ENCODE data around the gene LELP1. TPM values are rescaled to one million over a fixed set of nuclear protein-coding genes. Genes with fewer than 3 reads are reported as not detected.

Gene LELP1
- total and polyA plus RNA-seq, 2 of the 8 experiments (the other 6 are each of a cell fraction or from before 2014, with no cell fraction given): not detected

- Histone ChIP-seq H3K23me2 (ENCODE audit: low read depth, low read length) (no peaks in the 10 kb centered on the region), H2BK5ac (ENCODE audit: low read depth, low read length) (no peak overlapping the region), H3K79me1 (ENCODE audit: low read depth, low read length) (no peaks in the 10 kb centered on the region), H3K27me3 (replicated peaks in 1 of 4; ENCODE audit: control insufficient read depth in 3 of 4, extremely low read depth in 1 of 4, insufficient read depth in 3 of 4, low read length in 3 of 4) (no peaks in the 10 kb centered on the region), H3K4me3 (ENCODE audit: extremely low read depth in 1 of 4, insufficient read depth in 2 of 4, low read depth in 3 of 4, low read length in 4 of 4) (no peak overlapping the region), H2AFZ (ENCODE audit: low read length) (no peak overlapping the region), H3K79me2 (ENCODE audit: control insufficient read depth in 1 of 2, insufficient read depth in 2 of 2, low read length in 2 of 2) (no peaks in the 10 kb centered on the region), H3K4me2 (ENCODE audit: insufficient read depth in 1 of 2, low read depth in 2 of 2, low read length in 2 of 2) (no peak overlapping the region), H3K18ac (ENCODE audit: extremely low read depth, low read length) (no peak overlapping the region), H3K9me3 (ENCODE audit: insufficient read depth in 2 of 2, low read depth in 1 of 2, low read length in 1 of 2) (0 out of 4 replicates have a peak, but pooled peaks cover 0 to 3% of the 10 kb centered on the region in 2 experiments), H3K9ac (replicated peaks in 1 of 4; ENCODE audit: extremely low read depth in 1 of 4, low read depth in 3 of 4, low read length in 3 of 4) (no peak overlapping the region), H4K8ac (ENCODE audit: extremely low read depth, insufficient read depth, low read length) (no peak overlapping the region), H2BK120ac (replicated peaks; ENCODE audit: low read depth, low read length) (no peak overlapping the region), H3K4me1 (replicated peaks in 1 of 4; ENCODE audit: control insufficient read depth in 3 of 4, insufficient read depth in 4 of 4, low read length in 3 of 4) (no peaks in the 10 kb centered on the region), H3K36me3 (ENCODE audit: control insufficient read depth in 2 of 4, insufficient read depth in 4 of 4, low read length in 3 of 4) (no peaks in the 10 kb centered on the region), H3K27ac (ENCODE audit: low read depth, low read length) (no peak overlapping the region), H4K5ac (ENCODE audit: insufficient read length, low read depth, low read length) (no peak overlapping the region), H2AK5ac (ENCODE audit: low read depth, low read length) (no peak overlapping the region), H2BK12ac (ENCODE audit: low read depth, low read length) (no peak overlapping the region), H4K20me1 (replicated peaks in 1 of 2; ENCODE audit: control insufficient read depth in 1 of 2, insufficient read depth in 2 of 2, low read length in 2 of 2) (no peaks in the 10 kb centered on the region), H3K23ac (ENCODE audit: insufficient read length) (no peak overlapping the region), H3K56ac (replicated peaks; ENCODE audit: insufficient read length, low read depth, low read length) (no peak overlapping the region), H3K4ac (replicated peaks; ENCODE audit: insufficient read length, low read depth, low read length) (no peak overlapping the region), H3K14ac (ENCODE audit: insufficient read length) (no peak overlapping the region), H4K91ac (replicated peaks; ENCODE audit: insufficient read length, low read length) (no peak overlapping the region), H2BK15ac (ENCODE audit: low read length) (no peak overlapping the region), H2BK20ac (ENCODE audit: low read length) (no peak overlapping the region)
- TF ChIP-seq EP300 (IDR thresholded peaks at IDR 0.05; ENCODE audit: borderline replicate concordance in 1 of 2, low read depth in 2 of 2, low read length in 2 of 2) (no peak), RAD21 (IDR thresholded peaks at IDR 0.05 in 1 of 2, conservative IDR thresholded peaks at IDR 0.05 in 1 of 2; ENCODE audit: low read depth in 2 of 2, low read length in 2 of 2) (no peak), YY1 (IDR thresholded peaks at IDR 0.05; ENCODE audit: low read depth, low read length) (no peak), TAF1 (IDR thresholded peaks at IDR 0.05; ENCODE audit: low read depth, low read length) (no peak), SIX5 (IDR thresholded peaks at IDR 0.05; ENCODE audit: low read depth, low read length) (no peak), CTBP2 (IDR thresholded peaks at IDR 0.05; ENCODE audit: borderline replicate concordance, insufficient read depth, insufficient read length, low read length) (no peak)
- FAIRE-seq (no peak), DNase-seq (ENCODE audit: low read depth in 1 of 2, low spot score in 2 of 2) (no peak)
- WGBS, 2 experiments (ENCODE audit: extremely low coverage in 1 of 2, insufficient coverage in 1 of 2, insufficient read length in 1 of 2, insufficient replicate concordance in 2 of 2, low coverage in 1 of 2, low lambda C conversion rate in 2 of 2, missing lambda C conversion rate in 1 of 2): 98% methylated on average over 4 of the region's 4 CpGs; no CpG with 5 or more reads in 1 of the 2 experiments
- CTCF ChIA-PET (ENCODE audit: partially characterized antibody): interaction anchor here (3.6 kb wide), 1 partner anchor 11 kb away, joined by 21 read pairs; no protein-coding TSS in a partner anchor
- POLR2A ChIA-PET (ENCODE audit: partially characterized antibody): no interaction called here
Observed at GRCh38 chr1:153231363-153231762, 28.1 kb downstream of the LELP1 start.

Data from H1 (cell line).